ENCODE results near the gene MMP7. TPM values are rescaled to one million over a fixed set of nuclear protein-coding genes. Genes with fewer than 3 reads are reported as not detected.
"Not testable (repeated sequence)": the region's sequence is repeated elsewhere in the genome, so short reads cannot be mapped to it uniquely, and the experiment has no call there.

Gene MMP7
- total and polyA plus RNA-seq, 12 donors: 0.10 to 3.4 TPM; not detected in 10

GRCh38 chr11:102513869-102514268 lies 16.7 kb downstream of the MMP7 start:
- ATAC-seq: no peak
- Histone ChIP-seq H3K4me1 (no peaks in the 10 kb centered on the region), H3K36me3 (no peaks in the 10 kb centered on the region), H3K9me3 (no peaks in the 10 kb centered on the region), H3K27ac (no peak overlapping the region), H3K4me3 (no peak overlapping the region), H3K27me3 (no peaks in the 10 kb centered on the region)
- TF ChIP-seq, protein P1, sequence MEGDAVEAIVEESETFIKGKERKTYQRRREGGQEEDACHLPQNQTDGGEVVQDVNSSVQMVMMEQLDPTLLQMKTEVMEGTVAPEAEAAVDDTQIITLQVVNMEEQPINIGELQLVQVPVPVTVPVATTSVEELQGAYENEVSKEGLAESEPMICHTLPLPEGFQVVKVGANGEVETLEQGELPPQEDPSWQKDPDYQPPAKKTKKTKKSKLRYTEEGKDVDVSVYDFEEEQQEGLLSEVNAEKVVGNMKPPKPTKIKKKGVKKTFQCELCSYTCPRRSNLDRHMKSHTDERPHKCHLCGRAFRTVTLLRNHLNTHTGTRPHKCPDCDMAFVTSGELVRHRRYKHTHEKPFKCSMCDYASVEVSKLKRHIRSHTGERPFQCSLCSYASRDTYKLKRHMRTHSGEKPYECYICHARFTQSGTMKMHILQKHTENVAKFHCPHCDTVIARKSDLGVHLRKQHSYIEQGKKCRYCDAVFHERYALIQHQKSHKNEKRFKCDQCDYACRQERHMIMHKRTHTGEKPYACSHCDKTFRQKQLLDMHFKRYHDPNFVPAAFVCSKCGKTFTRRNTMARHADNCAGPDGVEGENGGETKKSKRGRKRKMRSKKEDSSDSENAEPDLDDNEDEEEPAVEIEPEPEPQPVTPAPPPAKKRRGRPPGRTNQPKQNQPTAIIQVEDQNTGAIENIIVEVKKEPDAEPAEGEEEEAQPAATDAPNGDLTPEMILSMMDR (IDR thresholded peaks at IDR 0.05): no peak
- 28 to 34% methylated on average over 3 of the region's 3 CpGs for WGBS, 2 donors
- intact Hi-C loops (cut with DNase I): no loop called here
- DNase-seq: no peak

DNA sequence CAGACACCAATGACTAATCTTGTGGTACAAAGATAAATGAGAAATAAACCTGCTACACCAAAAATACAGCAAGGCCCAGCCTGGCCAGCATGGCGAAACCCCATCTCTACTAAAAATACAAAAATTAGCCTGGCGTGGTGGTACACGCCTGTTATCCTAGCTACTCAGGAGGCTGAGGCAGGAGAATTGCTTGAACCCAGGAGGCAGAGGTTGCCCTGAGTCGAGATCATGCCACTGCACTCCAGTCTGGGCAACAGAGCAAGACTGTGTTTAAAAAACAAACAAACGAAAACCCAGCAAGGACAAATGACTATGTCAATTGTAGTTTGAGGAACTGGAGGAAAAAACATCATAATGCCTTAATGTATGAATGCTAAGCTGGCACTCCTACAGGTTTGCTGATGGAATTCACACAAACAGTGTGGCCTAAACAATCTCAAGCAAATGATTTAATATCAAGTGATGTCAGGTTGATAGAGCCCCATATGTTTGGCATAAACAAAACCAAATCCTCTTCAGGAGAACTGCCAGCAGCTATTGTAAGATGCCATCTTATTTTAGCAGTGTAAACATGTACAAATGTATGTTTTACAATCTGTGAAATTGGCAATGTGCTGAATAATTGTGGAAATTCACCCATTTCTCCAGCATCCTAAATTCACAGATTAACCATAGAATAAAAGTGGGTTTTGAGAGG lies 20.0 kb downstream of the MMP7 start:
- 88 to 93% methylated on average over 5 of the region's 5 CpGs for WGBS, 2 donors
- TF ChIP-seq, protein P1 (IDR thresholded peaks at IDR 0.05): no peak
- intact Hi-C loops (cut with DNase I): no loop called here
- Histone ChIP-seq H3K27ac (no peak overlapping the region), H3K36me3 (no peaks in the 10 kb centered on the region), H3K9me3 (no peaks in the 10 kb centered on the region), H3K27me3 (peaks cover 0 to 7% (median 0%) of the 10 kb centered on the region in 7 donors), H3K4me1 (no peaks in the 10 kb centered on the region), H3K4me3 (no peak overlapping the region)
- DNase-seq (no peak), ATAC-seq (no peak)

GRCh38 chr11:102502831-102503230 lies 27.7 kb downstream of the MMP7 start:
- ATAC-seq; H3K4me3 ChIP-seq; H3K27ac ChIP-seq; intact Hi-C loops (cut with DNase I); H3K36me3 ChIP-seq; H3K4me1 ChIP-seq; DNase-seq; H3K9me3 ChIP-seq: not testable (repeated sequence)
- H3K27me3 ChIP-seq: peaks cover 0 to 13% (median 0%) of the 10 kb centered on the region in 7 donors
- 91% methylated on average over 3 of the region's 3 CpGs for WGBS, 2 donors

DNA sequence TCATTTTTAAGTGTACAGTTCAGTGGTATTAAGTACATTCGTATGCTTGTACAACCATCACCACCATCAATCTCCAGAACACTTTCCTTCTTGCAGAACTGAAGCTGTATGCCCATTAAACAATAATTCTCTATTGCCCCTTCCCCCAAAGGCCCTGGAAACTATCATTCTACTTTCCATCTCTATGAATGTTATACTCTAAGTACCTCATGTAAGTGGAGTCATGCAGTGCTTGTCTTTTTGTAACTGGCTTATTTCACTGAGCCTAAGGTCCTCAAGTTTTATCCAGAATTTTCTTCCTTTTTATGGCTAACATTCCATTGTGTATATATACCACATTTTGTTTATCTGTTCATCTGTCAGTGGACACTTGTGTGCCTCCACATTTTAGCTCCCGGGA lies 29.7 kb downstream of the MMP7 start:
- DNase-seq (no peak), ATAC-seq (no peak)
- Histone ChIP-seq H3K27me3 (peaks cover 0 to 19% (median 0%) of the 10 kb centered on the region in 7 donors), H3K36me3 (no peaks in the 10 kb centered on the region), H3K4me1 (peaks cover 0 to under 1% (median 0%) of the 10 kb centered on the region in 9 donors), H3K4me3 (no peak overlapping the region), H3K9me3 (no peaks in the 10 kb centered on the region), H3K27ac (no peak overlapping the region)
- intact Hi-C loops (cut with DNase I): no loop called here
- TF ChIP-seq, protein P1 (IDR thresholded peaks at IDR 0.05): no peak
- WGBS, 2 donors: 87 to 88% methylated on average over 2 of the region's 2 CpGs

- H3K4me1 ChIP-seq: peaks cover 0 to 6% (median 0%) of the 10 kb centered on the region in 9 donors
- TF ChIP-seq, protein P1 (IDR thresholded peaks at IDR 0.05): no peak
- H3K27ac ChIP-seq: no peak overlapping the region
- intact Hi-C loops (cut with DNase I): loop anchor here in 8 of 10 donors (5.0 to 10.0 kb wide), 6 partner anchors 108 to 215 kb away; no protein-coding TSS in a partner anchor
- DNase-seq (no peak), ATAC-seq (no peak)
- no peaks in the 10 kb centered on the region for H3K9me3 ChIP-seq
- WGBS, 2 donors: 29 to 50% methylated on average over 2 of the region's 2 CpGs
- peaks cover 0 to 23% (median 0%) of the 10 kb centered on the region in 7 donors for H3K27me3 ChIP-seq
- no peaks in the 10 kb centered on the region for H3K36me3 ChIP-seq
- no peak overlapping the region for H3K4me3 ChIP-seq
Measured at GRCh38 chr11:102499931-102500330, 30.6 kb downstream of the MMP7 start.
